ENCODE data around the gene KLK8.

Gene KLK8

DNA sequence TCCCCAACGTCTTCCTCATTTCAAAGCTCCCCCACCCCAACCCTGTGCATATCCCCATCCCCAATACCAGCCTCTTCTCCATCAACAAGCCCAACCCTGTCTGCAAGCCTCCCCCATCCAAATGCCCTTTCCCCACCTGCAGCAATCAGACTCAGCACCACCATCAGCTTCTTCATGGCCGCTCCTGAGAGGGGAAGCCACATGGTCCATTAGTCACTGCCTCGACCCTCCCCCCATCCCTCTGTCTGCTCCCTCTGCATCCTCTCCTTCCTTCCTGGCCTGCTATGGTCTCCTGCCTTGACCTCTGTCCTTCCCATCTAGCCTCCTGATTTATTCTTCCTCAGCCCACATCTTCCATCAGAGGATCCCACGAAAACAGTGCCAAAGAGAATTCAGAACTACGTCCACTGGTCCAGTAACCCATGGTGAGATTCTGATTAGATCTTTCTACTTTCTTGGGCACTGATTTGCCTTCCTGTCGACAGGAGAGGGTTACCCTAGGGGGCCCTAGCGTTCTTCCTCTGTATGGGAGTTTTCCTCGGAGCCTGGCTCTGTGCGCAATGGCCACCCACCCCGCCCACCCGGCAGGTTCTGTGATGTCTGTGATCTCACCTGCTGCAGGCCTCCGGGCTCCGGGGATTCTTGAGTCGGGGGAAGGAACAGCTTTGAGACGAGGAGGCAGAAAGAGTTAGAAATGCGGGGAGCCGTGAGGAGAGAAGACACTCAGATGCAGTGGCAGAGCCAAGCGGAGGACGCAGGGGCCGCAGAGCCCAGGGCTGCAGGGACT lies 33.3 kb downstream of the KLK8 start:
- no peak for TF ChIP-seq POLR2A (IDR thresholded peaks at IDR 0.05; ENCODE audit: low read depth, low read length)
- no peak for FAIRE-seq
- DNase-seq (ENCODE audit: insufficient read length, low spot score) = no peak

DNA sequence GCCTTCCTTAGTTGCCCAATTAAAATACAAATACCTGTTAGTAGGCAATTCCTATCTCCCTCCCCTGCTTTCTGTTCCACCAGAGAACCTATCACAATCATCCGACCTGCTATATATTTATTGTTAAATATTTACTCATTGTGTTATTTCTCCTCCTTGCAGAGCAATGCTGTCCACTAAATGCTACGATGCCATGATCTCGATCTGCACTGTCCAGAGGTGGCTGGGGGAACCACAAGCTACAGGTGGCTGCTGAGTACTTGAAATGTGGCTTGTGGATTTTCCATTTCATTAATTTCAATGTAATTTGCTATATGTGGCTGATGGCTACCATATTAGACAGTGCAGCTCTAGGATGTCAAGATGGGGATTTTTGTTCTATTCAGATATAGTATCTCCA lies 37.1 kb downstream of the KLK8 start:
- DNase-seq (ENCODE audit: insufficient read length, low spot score) (no peak), FAIRE-seq (no peak)
- TF ChIP-seq POLR2A (IDR thresholded peaks at IDR 0.05; ENCODE audit: low read depth, low read length) = no peak

DNA sequence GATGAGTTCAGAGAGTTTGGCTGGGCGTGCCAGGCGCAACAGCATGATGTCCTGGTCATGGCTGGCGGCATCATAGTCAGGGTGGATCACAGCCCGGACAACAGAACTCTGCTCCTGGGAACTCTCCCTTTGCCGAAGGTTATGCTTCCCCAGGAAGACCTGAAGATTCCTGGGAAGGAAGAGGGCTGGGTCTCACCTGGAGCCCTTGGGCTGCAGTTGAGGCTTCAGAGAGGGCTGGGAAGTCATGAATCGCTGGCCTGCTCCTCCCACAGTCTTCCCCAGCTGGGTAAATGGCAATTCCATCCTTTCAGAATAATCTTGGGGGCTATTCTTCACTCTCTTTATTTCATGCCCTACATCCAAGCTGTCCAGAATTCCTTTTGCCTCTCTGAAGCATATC lies 38.0 kb downstream of the KLK8 start:
- no peak for TF ChIP-seq POLR2A (IDR thresholded peaks at IDR 0.05; ENCODE audit: low read depth, low read length)
- DNase-seq (ENCODE audit: insufficient read length, low spot score) (no peak), FAIRE-seq (no peak)

DNA sequence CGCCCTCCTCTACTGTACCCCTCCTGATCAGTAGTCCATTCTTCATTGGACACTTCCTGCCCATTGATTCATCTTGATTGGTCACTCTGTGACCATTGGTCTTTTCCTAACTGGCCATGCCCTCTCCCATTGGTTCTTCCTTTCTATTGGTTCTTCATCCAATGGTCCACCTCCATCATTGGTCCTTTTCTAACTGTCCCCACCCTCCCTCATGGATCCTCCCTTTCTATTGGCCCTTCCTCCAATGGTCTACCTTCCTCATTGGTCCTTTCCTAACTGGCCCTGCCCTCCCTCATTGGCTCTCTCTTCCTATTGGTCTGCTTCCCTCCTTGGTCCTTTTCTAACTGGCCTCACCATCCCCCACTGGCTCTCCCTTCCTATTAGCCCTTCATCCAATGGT lies 39.2 kb downstream of the KLK8 start:
- no peak for DNase-seq (ENCODE audit: insufficient read length, low spot score)
- no peak for FAIRE-seq
- no peak for TF ChIP-seq POLR2A (IDR thresholded peaks at IDR 0.05; ENCODE audit: low read depth, low read length)

DNA sequence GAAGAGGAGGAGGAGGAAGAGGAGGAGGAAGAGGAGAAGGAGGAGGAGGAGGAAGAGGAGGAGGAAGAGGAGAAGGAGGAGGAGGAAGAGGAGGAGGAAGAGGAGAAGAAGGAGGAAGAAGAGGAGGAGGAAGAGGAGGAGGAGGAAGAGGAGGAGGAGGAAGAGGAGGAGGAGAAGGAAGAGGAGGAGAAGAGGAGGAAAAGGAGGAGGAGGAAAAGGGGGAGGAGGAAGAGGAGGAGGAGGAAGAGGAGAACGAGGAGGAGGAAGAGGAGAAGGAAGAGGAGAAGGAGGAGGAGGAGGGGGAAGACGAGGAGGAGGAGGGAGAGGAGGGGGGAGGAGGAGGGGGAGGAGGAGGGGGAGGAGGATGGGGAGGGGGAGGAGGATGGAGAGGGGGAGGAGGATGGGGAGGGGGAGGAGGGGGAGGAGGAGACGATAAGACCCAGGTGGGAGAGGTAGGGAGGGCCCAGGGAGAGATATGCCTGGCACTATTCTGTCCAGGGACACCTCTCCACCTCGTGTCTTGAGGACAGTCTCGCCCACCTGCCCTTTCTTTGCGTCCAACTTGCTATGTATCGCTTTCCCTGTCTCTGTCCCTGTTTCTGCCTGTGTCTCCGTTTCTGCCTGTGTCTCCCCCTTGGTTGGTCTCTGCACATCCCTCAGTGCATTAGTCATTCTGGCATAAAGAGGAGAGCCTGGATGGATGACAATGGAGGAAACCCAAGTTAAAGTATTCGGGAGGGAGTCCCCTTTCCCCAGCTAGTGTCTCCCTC lies 41.5 kb downstream of the KLK8 start:
- no peak for DNase-seq (ENCODE audit: insufficient read length, low spot score)
- no peak for TF ChIP-seq POLR2A (IDR thresholded peaks at IDR 0.05; ENCODE audit: low read depth, low read length)
- FAIRE-seq = no peak

DNA sequence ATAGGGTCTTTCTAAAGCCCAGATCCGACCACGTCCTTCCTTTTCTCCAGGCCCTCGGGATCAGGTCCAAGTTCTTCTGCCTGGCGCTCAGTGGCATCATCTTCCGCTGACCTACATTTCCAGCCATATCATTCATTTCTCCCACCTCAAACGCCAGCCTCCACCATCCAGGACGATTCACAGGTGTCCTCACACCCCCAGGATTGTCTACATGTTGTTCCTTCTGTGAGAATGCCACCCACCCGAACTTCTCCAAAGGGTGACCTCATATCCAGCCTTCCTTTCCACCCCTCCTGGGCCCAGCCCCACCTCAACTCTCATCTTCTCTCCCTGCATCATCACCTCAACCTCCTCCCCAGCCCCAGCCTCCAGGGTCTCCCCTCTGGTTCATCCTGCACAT lies 43.8 kb downstream of the KLK8 start:
- FAIRE-seq (no peak), DNase-seq (ENCODE audit: insufficient read length, low spot score) (no peak)
- no peak for TF ChIP-seq POLR2A (IDR thresholded peaks at IDR 0.05; ENCODE audit: low read depth, low read length)

DNA sequence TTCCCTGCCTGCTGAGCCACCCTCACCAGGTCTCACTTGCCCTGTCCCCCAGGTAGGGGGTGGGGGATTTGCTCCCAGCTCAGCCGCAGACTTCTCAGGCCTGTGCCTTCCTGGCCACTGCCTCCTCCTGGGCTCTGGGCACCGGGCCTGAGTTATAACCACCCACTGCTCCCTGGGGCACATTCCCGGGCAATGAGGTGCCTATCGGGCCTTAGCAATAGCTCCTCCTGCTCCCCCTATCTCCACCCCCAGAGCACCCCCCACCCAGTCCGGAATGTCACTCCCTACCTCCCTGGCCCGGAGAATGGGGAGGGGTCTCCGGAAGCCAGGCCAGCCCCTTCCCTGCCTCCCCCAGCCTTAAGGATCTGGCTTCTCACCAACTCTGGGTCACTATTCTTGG lies 48.5 kb downstream of the KLK8 start, which contains the start of gene KLK5:
Gene KLK5, minus strand, starts transcription at position 129 of the 400 bp plus-strand sequence. CDS start 381 bp downstream, outside the sequence.
- DNase-seq (ENCODE audit: insufficient read length, low spot score) (peak; percentile 37), FAIRE-seq (no peak)
- TF ChIP-seq POLR2A (IDR thresholded peaks at IDR 0.05; ENCODE audit: low read depth, low read length) = no peak

DNA sequence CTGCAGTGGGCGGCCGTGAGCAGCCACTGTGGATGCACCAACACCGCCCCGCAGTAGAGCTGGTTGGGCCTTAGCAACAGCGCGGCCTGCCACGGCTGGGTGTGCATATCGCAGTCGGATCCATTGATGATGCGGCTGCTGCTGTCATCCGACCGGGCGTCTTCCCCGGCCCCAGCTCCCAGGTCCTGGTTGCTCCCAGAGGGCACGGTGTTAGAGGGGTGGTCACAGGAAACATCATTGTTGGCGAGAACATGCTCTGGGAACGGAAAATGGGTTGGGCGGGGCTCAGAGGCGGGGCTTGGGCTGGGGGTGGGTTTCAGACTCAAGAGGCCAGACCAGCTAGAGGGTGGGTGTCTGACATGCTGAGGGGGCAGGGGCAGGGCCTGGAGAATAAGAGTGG lies 51.5 kb downstream of the KLK8 start:
- no peak for FAIRE-seq

DNA sequence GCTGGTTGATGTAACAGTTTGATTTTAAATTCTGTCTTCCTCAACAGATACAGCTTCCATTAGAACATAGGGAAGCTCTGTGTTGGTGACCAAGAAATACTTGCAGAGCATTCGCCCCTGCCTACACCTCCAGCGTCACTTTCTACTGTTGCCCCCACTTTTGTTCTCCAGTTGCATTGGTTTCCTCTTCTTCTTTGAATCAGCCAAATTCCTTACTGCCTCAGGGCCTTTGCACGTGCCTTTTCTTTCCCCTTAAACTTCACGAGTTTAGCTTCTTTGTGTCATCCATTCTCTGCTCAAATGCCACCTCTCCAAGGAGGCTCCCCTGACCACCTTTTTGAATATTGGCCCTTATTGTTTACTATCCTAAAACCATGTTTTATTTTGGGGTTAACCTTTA lies 54.3 kb downstream of the KLK8 start:
- TF ChIP-seq POLR2A (IDR thresholded peaks at IDR 0.05; ENCODE audit: low read depth, low read length) = no peak
- FAIRE-seq (no peak), DNase-seq (ENCODE audit: insufficient read length, low spot score) (no peak)

More for the DNA sequence above, 51.5 kb downstream of the KLK8 start:
- TF ChIP-seq POLR2A (IDR thresholded peaks at IDR 0.05; ENCODE audit: low read depth, low read length) = no peak
- DNase-seq (ENCODE audit: insufficient read length, low spot score) = no peak
